HG02763 (cell line): ENCODE measurements around the gene HS3ST3B1.

Experiments
- ATAC-seq: cut with Tn5 transposase; IDR thresholded peaks from one replicate; pipeline ENCODE4 v1.9.1; 2021; ENCODE audit warnings: mild to moderate bottlenecking, moderate library complexity; ENCODE audit not compliant: unreplicated experiment

Gene HS3ST3B1

GRCh38 chr17:14303343-14304221 is 2.7 kb downstream of the HS3ST3B1 start:
- no peak for ATAC-seq

GRCh38 chr17:14304222-14304772 is 3.4 kb downstream of the HS3ST3B1 start:
- no peak for ATAC-seq

GRCh38 chr17:14304773-14305517 is 4.1 kb downstream of the HS3ST3B1 start:
- no peak for ATAC-seq

- ATAC-seq, result no peak
These were observed 5.1 kb downstream of the HS3ST3B1 start for GRCh38 chr17:14305785-14306496.

GRCh38 chr17:14306596-14306995 is 5.7 kb downstream of the HS3ST3B1 start:
- no peak for ATAC-seq

- ATAC-seq, result no peak
These were observed 6.7 kb downstream of the HS3ST3B1 start for GRCh38 chr17:14307560-14308024.

- no peak for ATAC-seq
These were observed 7.7 kb downstream of the HS3ST3B1 start for GRCh38 chr17:14308636-14308964.

GRCh38 chr17:14308965-14309879 is 8.3 kb downstream of the HS3ST3B1 start:
- ATAC-seq, result no peak

GRCh38 chr17:14310101-14310500 is 9.2 kb downstream of the HS3ST3B1 start:
- no peak for ATAC-seq

- no peak for ATAC-seq
These were observed 9.7 kb downstream of the HS3ST3B1 start for GRCh38 chr17:14310605-14311004.

- no peak for ATAC-seq
These were observed 10.4 kb downstream of the HS3ST3B1 start for GRCh38 chr17:14311186-14311705.

GRCh38 chr17:14311981-14312380 is 11.1 kb downstream of the HS3ST3B1 start:
- ATAC-seq, result no peak

- no peak for ATAC-seq
These were observed 11.6 kb downstream of the HS3ST3B1 start for GRCh38 chr17:14312522-14312921.

- ATAC-seq, result no peak
These were observed 15.4 kb downstream of the HS3ST3B1 start for GRCh38 chr17:14316126-14316832.

GRCh38 chr17:14317383-14317782 is 16.5 kb downstream of the HS3ST3B1 start:
- ATAC-seq, result no peak

- no peak for ATAC-seq
These were observed 17.4 kb downstream of the HS3ST3B1 start for GRCh38 chr17:14318109-14318917.

GRCh38 chr17:14318918-14319205 is 18.0 kb downstream of the HS3ST3B1 start:
- ATAC-seq, result no peak

GRCh38 chr17:14320098-14320497 is 19.2 kb downstream of the HS3ST3B1 start:
- ATAC-seq, result no peak
